Trophoblast cell (in vitro differentiated cells and primary cell): ENCODE data around the gene GIPC3.
A peak's percentile ranks its signal among the peaks of the same experiment; 100 is the strongest.

Source experiments
- DNase-seq, 2 donors: peaks; one replicate each; pipeline ENCODE4 v3.0.0-alpha.2; 2016
- H2AFZ ChIP-seq: 2 replicates; pipeline ENCODE4 v1.6.1; 2013; ENCODE audit warnings: low read length, moderate library complexity, mild to moderate bottlenecking; ENCODE audit not compliant: insufficient read depth, poor library complexity
- H2AK5ac ChIP-seq: 2 replicates; pipeline ENCODE4 v1.6.1; 2013; ENCODE audit warnings: mild to moderate bottlenecking, low read length
- H2BK120ac ChIP-seq: 2 replicates; pipeline ENCODE4 v1.6.1; 2013; ENCODE audit warnings: low read length, mild to moderate bottlenecking, moderate library complexity; ENCODE audit not compliant: insufficient read depth, poor library complexity
- H2BK12ac ChIP-seq: 2 replicates; pipeline ENCODE4 v1.6.1; 2013; ENCODE audit warnings: mild to moderate bottlenecking, low read length, moderate library complexity
- H2BK5ac ChIP-seq: 2 replicates; pipeline ENCODE4 v1.6.1; 2013; ENCODE audit warnings: low read length, low read depth, moderate library complexity, mild to moderate bottlenecking; ENCODE audit not compliant: poor library complexity
- H3K14ac ChIP-seq: 2 replicates; pipeline ENCODE4 v1.6.1; 2013; ENCODE audit warnings: mild to moderate bottlenecking, low read length
- H3K18ac ChIP-seq: 2 replicates; pipeline ENCODE4 v1.6.1; 2013; ENCODE audit warnings: mild to moderate bottlenecking, low read length
- H3K23ac ChIP-seq: 2 replicates; pipeline ENCODE4 v1.6.1; 2013; ENCODE audit warnings: low read length
- H3K27ac ChIP-seq: 2 replicates; pipeline ENCODE4 v1.5.1; 2013; ENCODE audit warnings: low read depth, mild to moderate bottlenecking, inconsistent platforms, low read length, moderate library complexity
- H3K27me3 ChIP-seq: 2 replicates; pipeline ENCODE4 v1.6.1; 2013; ENCODE audit warnings: inconsistent platforms, mild to moderate bottlenecking, low read length, moderate library complexity; ENCODE audit not compliant: insufficient read depth
- H3K36me3 ChIP-seq, 2 experiments: 1 replicate in 1 of 2; 2 replicates in 1 of 2; pipeline ENCODE4 v1.6.1; 2013; ENCODE audit warnings: low read length in 2 of 2, mild to moderate bottlenecking in 2 of 2, moderate library complexity in 1 of 2; ENCODE audit not compliant: insufficient read depth in 2 of 2, control insufficient read depth in 1 of 2
- H3K4ac ChIP-seq: 2 replicates; pipeline ENCODE4 v1.6.1; 2013; ENCODE audit warnings: low read depth, mild to moderate bottlenecking, low read length, moderate library complexity
- H3K4me1 ChIP-seq, 2 experiments: 1 replicate in 1 of 2; 2 replicates in 1 of 2; pipeline ENCODE4 v1.6.1; 2013; ENCODE audit warnings: low read length in 2 of 2, mild to moderate bottlenecking in 2 of 2, moderate library complexity in 1 of 2; ENCODE audit not compliant: insufficient read depth in 2 of 2, control insufficient read depth in 1 of 2
- H3K4me2 ChIP-seq: 2 replicates; pipeline ENCODE4 v1.6.1; 2013; ENCODE audit warnings: inconsistent platforms, mild to moderate bottlenecking, low read length, moderate library complexity
- H3K4me3 ChIP-seq: 2 replicates; pipeline ENCODE4 v1.5.1; 2013; ENCODE audit warnings: mild to moderate bottlenecking, low read depth, low read length, inconsistent platforms
- H3K79me1 ChIP-seq: one replicate; pipeline ENCODE4 v1.6.1; 2013; ENCODE audit warnings: low read length
- H3K79me2 ChIP-seq: 2 replicates; pipeline ENCODE4 v1.6.1; 2013; ENCODE audit warnings: low read length, mild to moderate bottlenecking; ENCODE audit not compliant: control insufficient read depth, insufficient read depth, poor library complexity
- H3K9ac ChIP-seq: 2 replicates; pipeline ENCODE4 v1.6.1; 2013; ENCODE audit warnings: mild to moderate bottlenecking, low read length
- H3K9me3 ChIP-seq: 2 replicates; pipeline ENCODE4 v1.6.1; 2013; ENCODE audit warnings: low read depth, mild to moderate bottlenecking, control low read depth, inconsistent platforms, low read length; ENCODE audit not compliant: insufficient read depth
- H4K12ac ChIP-seq: 2 replicates; pipeline ENCODE4 v1.6.1; 2013; ENCODE audit warnings: low read depth, mild to moderate bottlenecking, low read length, moderate library complexity
- H4K8ac ChIP-seq: 2 replicates; pipeline ENCODE4 v1.6.1; 2013; ENCODE audit warnings: low read depth, mild to moderate bottlenecking, low read length, moderate library complexity
- H4K91ac ChIP-seq: one replicate; pipeline ENCODE4 v1.6.1; 2013; ENCODE audit warnings: low read depth, mild to moderate bottlenecking, low read length, moderate library complexity
- whole genome bisulfite sequencing: extraction: QIAGEN DNeasy Blood & Tissue Kit; methylation state at CpG from one replicate; pipeline ENCODE4 v1.1.7; 2013; ENCODE audit warnings: missing lambda C conversion rate; ENCODE audit not compliant: insufficient read length, insufficient coverage; ENCODE audit errors: extremely low coverage; 5-methylcytosine and 5-hydroxymethylcytosine counted together

The GIPC3 gene

DNA sequence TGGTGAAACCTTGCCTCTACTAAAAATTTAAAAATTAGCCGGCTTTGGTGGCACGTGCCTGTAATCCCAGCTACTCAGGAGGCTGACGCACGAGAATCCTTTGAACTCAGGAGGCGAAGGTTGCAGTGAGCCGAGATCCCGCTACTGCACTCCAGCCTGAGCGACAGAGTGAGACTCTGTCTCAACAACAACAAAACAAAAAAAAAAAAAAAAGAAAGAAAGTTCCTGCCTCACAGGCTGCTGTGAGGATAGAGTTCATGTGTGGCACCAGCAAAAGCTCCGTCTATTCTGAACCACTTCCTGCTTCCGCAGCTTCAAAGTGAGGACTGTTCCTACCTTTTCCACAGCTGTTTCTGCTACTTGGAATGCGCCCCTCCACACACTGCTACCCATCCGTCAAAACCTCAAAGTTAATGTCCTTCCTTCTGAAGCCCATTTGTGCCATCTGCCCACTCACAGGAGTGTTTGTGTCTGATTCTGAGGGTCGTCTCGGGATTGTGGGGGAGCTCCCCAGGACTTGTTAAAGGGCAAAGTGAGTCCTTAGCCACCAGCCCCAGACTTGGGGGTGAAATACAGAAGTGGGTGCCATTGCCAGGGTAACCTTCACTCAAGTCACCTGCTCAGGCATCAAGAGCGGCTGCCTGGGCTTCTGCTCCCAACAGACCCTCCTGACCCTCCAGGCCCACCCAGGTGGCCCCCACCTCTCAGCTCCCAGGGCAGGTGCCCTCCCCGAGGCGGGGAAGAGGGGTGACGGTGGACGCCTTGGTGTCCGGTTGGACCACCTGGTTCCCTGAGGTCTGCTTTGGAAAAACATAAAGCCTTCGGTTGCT is 30.8 kb upstream of the GIPC3 start:
- no CpG with 5 or more reads among the region's 21 CpGs for WGBS
- no peak overlapping the region for H3K9ac ChIP-seq

GRCh38 chr19:3555653-3556422 is 29.4 kb upstream of the GIPC3 start:
- no CpG with 5 or more reads among the region's 15 CpGs for WGBS

More for the DNA sequence above, 30.8 kb upstream of the GIPC3 start:
- no peak overlapping the region for H2BK120ac ChIP-seq
- H3K4ac ChIP-seq, result no peak overlapping the region
- peak overlapping the region; percentile 69 for H4K8ac ChIP-seq
- no peak overlapping the region for H4K12ac ChIP-seq
- H3K4me1 ChIP-seq, result peaks cover 22 to 26% of the 10 kb centered on the region in 2 experiments
- peaks cover 17 to 20% of the 10 kb centered on the region in 2 experiments for H3K36me3 ChIP-seq
- H3K27ac ChIP-seq, result no peak overlapping the region
- H3K23ac ChIP-seq, result no peak overlapping the region
- no peak overlapping the region for H3K4me2 ChIP-seq
- H3K18ac ChIP-seq, result peak overlapping the region; percentile 27
- H4K91ac ChIP-seq, result peak overlapping the region; percentile 33
- peaks cover 28% of the 10 kb centered on the region for H3K79me2 ChIP-seq
- peak overlapping the region; percentile 24 for H2BK5ac ChIP-seq
- no peaks in the 10 kb centered on the region for H3K9me3 ChIP-seq
- H2BK12ac ChIP-seq, result no peak overlapping the region
- H2AK5ac ChIP-seq, result peak overlapping the region; percentile 36
- H3K4me3 ChIP-seq, result no peak overlapping the region
- DNase-seq, result no peak
- peak overlapping the region; percentile 28 for H3K14ac ChIP-seq
- no peaks in the 10 kb centered on the region for H3K27me3 ChIP-seq
- H2AFZ ChIP-seq, result no peak overlapping the region
- H3K79me1 ChIP-seq, result peaks cover 21% of the 10 kb centered on the region

DNA sequence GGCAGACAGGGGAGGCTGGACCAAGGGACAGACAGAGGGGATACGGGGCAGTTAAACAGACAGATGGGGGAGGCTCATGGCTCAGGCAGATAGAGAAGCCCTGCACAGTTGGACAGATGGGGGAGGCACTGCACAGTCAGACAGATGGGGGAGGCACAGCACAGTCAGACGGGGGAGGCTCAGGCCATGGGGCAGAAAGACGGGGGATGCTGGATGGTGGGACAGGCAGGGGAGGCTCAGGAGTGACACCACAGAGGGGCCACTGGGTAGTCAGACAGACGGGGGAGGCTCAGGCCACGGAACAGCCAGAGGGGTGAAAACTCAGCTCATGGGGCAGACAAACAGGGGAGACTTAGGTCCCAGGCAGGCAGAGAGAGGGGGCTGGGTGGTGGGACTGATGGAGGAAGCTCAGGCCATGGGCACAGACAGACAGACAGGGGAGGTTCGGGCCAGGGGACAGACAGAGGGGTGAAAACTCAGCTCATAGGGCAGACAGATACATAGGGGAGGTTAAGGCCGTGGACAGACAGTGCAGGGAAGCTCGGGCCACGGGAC is 28.8 kb upstream of the GIPC3 start:
- peak overlapping the region; percentile 91 for H3K4me3 ChIP-seq
- peak overlapping the region; percentile 11 for H3K27ac ChIP-seq
- H3K27me3 ChIP-seq, result no peaks in the 10 kb centered on the region
- no peak overlapping the region for H2BK12ac ChIP-seq
- DNase-seq, result peak in 1 of 2 donors; percentile 28
- peaks cover 22 to 26% of the 10 kb centered on the region in 2 experiments for H3K4me1 ChIP-seq
- peaks cover 21% of the 10 kb centered on the region for H3K79me1 ChIP-seq
- peak overlapping the region; percentile 36 for H2AK5ac ChIP-seq
- peak overlapping the region; percentile 46 for H4K91ac ChIP-seq
- peak overlapping the region; percentile 45 for H3K9ac ChIP-seq
- H2AFZ ChIP-seq, result no peak overlapping the region
- H3K14ac ChIP-seq, result peak overlapping the region; percentile 86
- H4K8ac ChIP-seq, result peak overlapping the region; percentile 30
- no CpG with 5 or more reads among the region's 9 CpGs for WGBS
- H3K9me3 ChIP-seq, result no peaks in the 10 kb centered on the region
- H4K12ac ChIP-seq, result peak overlapping the region; percentile 13
- H3K4ac ChIP-seq, result peak overlapping the region; percentile 91
- peak overlapping the region; percentile 85 for H3K18ac ChIP-seq
- peak overlapping the region; percentile 21 for H2BK120ac ChIP-seq
- H3K36me3 ChIP-seq, result peaks cover 2 to 5% of the 10 kb centered on the region in 2 experiments
- no peak overlapping the region for H3K23ac ChIP-seq
- H2BK5ac ChIP-seq, result peak overlapping the region; percentile 9
- peaks cover 28% of the 10 kb centered on the region for H3K79me2 ChIP-seq
- H3K4me2 ChIP-seq, result peak overlapping the region; percentile 69

More at GRCh38 chr19:3555653-3556422, 29.4 kb upstream of the GIPC3 start:
- Histone ChIP-seq H3K27ac (no peak overlapping the region), H3K23ac (no peak overlapping the region), H3K4me2 (peak overlapping the region; percentile 69), H2BK120ac (no peak overlapping the region), H2AK5ac (no peak overlapping the region), H3K18ac (peak overlapping the region; percentile 1), H3K9me3 (no peaks in the 10 kb centered on the region), H2AFZ (no peak overlapping the region), H3K9ac (no peak overlapping the region), H3K27me3 (no peaks in the 10 kb centered on the region), H3K4ac (peak overlapping the region; percentile 16), H4K12ac (peak overlapping the region; percentile 5), H3K4me1 (peaks cover 22 to 26% of the 10 kb centered on the region in 2 experiments), H2BK12ac (no peak overlapping the region), H3K4me3 (peak overlapping the region; percentile 91), H3K14ac (no peak overlapping the region), H4K8ac (no peak overlapping the region), H4K91ac (no peak overlapping the region), H3K79me2 (peaks cover 28% of the 10 kb centered on the region), H3K36me3 (peaks cover 9 to 12% of the 10 kb centered on the region in 2 experiments), H2BK5ac (no peak overlapping the region), H3K79me1 (peaks cover 21% of the 10 kb centered on the region)
- DNase-seq, result peak in 1 of 2 donors; percentile 46

GRCh38 chr19:3556978-3557460 is 28.3 kb upstream of the GIPC3 start:
- peak overlapping the region; percentile 69 for H3K4me2 ChIP-seq
- H3K9ac ChIP-seq, result peak overlapping the region; percentile 73
- H3K9me3 ChIP-seq, result no peaks in the 10 kb centered on the region
- peak overlapping the region; percentile 18 for H4K8ac ChIP-seq
- H3K4ac ChIP-seq, result peak overlapping the region; percentile 91
- H2AFZ ChIP-seq, result no peak overlapping the region
- H2BK120ac ChIP-seq, result peak overlapping the region; percentile 21
- peaks cover 22 to 26% of the 10 kb centered on the region in 2 experiments for H3K4me1 ChIP-seq
- peaks cover 0 to 3% of the 10 kb centered on the region in 2 experiments for H3K36me3 ChIP-seq
- H2BK5ac ChIP-seq, result peak overlapping the region; percentile 24
- no peak overlapping the region for H2BK12ac ChIP-seq
- H3K79me1 ChIP-seq, result peaks cover 21% of the 10 kb centered on the region
- WGBS, result no CpG with 5 or more reads among the region's 60 CpGs
- no peaks in the 10 kb centered on the region for H3K27me3 ChIP-seq
- peak overlapping the region; percentile 34 for H3K27ac ChIP-seq
- peak; percentile 47 to 60 for DNase-seq
- H3K79me2 ChIP-seq, result peaks cover 28% of the 10 kb centered on the region
- H4K91ac ChIP-seq, result peak overlapping the region; percentile 46
- peak overlapping the region; percentile 91 for H3K4me3 ChIP-seq
- no peak overlapping the region for H3K23ac ChIP-seq
- H3K18ac ChIP-seq, result peak overlapping the region; percentile 85
- peak overlapping the region; percentile 36 for H2AK5ac ChIP-seq
- H4K12ac ChIP-seq, result no peak overlapping the region
- peak overlapping the region; percentile 86 for H3K14ac ChIP-seq
